Astrocyte (in vitro differentiated cells and primary cell): ENCODE results near the gene TSEN2. TPM values are rescaled to one million over a fixed set of nuclear protein-coding genes. Genes with fewer than 3 reads are reported as not detected.
A peak's percentile ranks its signal among the peaks of the same experiment; 100 is the strongest.

Experiments used
- DNase-seq: peaks from one replicate; pipeline ENCODE4 v3.0.0-alpha.2; 2010; ENCODE audit warnings: low read depth
- FAIRE-seq: peaks from 2 replicates; lab custom pipeline; 2011; peaks lifted over from hg19 to GRCh38; lab: Jason Lieb, UNC
- H2AFZ ChIP-seq: 2 replicates; pipeline ENCODE4 v1.6.0; 2012; ENCODE audit warnings: low read depth, low read length, inconsistent platforms
- H3K27ac ChIP-seq: 2 replicates; pipeline ENCODE4 v1.5.1; 2011; ENCODE audit warnings: low read depth, low read length, inconsistent platforms
- H3K27me3 ChIP-seq: 2 replicates; pipeline ENCODE4 v1.6.0; 2011; ENCODE audit warnings: low read length, inconsistent platforms; ENCODE audit not compliant: insufficient read depth
- H3K36me3 ChIP-seq: 2 replicates; pipeline ENCODE4 v1.5.1; 2011; ENCODE audit warnings: low read length, inconsistent platforms; ENCODE audit not compliant: insufficient read depth
- H3K4me1 ChIP-seq: 2 replicates; pipeline ENCODE4 v1.5.1; 2011; ENCODE audit warnings: low read length, inconsistent platforms; ENCODE audit not compliant: insufficient read depth
- H3K4me2 ChIP-seq: 2 replicates; pipeline ENCODE4 v1.6.0; 2012; ENCODE audit warnings: low read length, inconsistent platforms
- H3K4me3 ChIP-seq: 2 replicates; pipeline ENCODE4 v1.5.1; 2011; ENCODE audit warnings: low read depth, mild to moderate bottlenecking, low read length, inconsistent platforms; ENCODE audit not compliant: insufficient read depth
- H3K79me2 ChIP-seq: 2 replicates; pipeline ENCODE4 v1.6.0; 2012; ENCODE audit warnings: mild to moderate bottlenecking, low read length, inconsistent platforms; ENCODE audit not compliant: insufficient read depth
- H3K9ac ChIP-seq: 2 replicates; pipeline ENCODE4 v1.6.0; 2012; ENCODE audit warnings: mild to moderate bottlenecking, low read length, inconsistent platforms
- H3K9me3 ChIP-seq: 2 replicates; pipeline ENCODE4 v1.5.1; 2012; ENCODE audit warnings: low read depth, mild to moderate bottlenecking, low read length, inconsistent platforms; ENCODE audit not compliant: insufficient read depth
- H4K20me1 ChIP-seq: 2 replicates; pipeline ENCODE4 v1.6.0; 2012; ENCODE audit warnings: low read length, inconsistent platforms; ENCODE audit not compliant: insufficient read depth
- H3K27ac Mint-ChIP-seq: one replicate; pipeline ENCODE4 v1.8.0; 2021; ENCODE audit warnings: mild to moderate bottlenecking, mixed read lengths; ENCODE audit not compliant: unreplicated experiment
- H3K27me3 Mint-ChIP-seq: one replicate; pipeline ENCODE4 v1.8.0; 2021; ENCODE audit warnings: low read depth, mixed read lengths; ENCODE audit not compliant: unreplicated experiment
- H3K36me3 Mint-ChIP-seq: one replicate; pipeline ENCODE4 v1.8.0; 2021; ENCODE audit warnings: low read depth, mixed read lengths; ENCODE audit not compliant: unreplicated experiment
- H3K4me1 Mint-ChIP-seq: one replicate; pipeline ENCODE4 v1.8.0; 2021; ENCODE audit warnings: low read depth, mixed read lengths; ENCODE audit not compliant: unreplicated experiment
- H3K4me3 Mint-ChIP-seq: one replicate; pipeline ENCODE4 v1.8.0; 2021; ENCODE audit warnings: mild to moderate bottlenecking, moderate library complexity, mixed read lengths; ENCODE audit not compliant: unreplicated experiment
- H3K9me3 Mint-ChIP-seq: one replicate; pipeline ENCODE4 v1.8.0; 2021; ENCODE audit warnings: mild to moderate bottlenecking, mixed read lengths; ENCODE audit not compliant: unreplicated experiment
- EZH2 ChIP-seq: IDR thresholded peaks from 2 replicates; pipeline ENCODE4 v1.6.1; 2012; ENCODE audit warnings: mild to moderate bottlenecking, low read length, inconsistent platforms; ENCODE audit not compliant: insufficient read depth
- total RNA-seq: library from RNA; stranded (reverse); gene quantifications from 2 replicates; pipeline ENCODE4 v1.2.1, GENCODE V29; 2021
- TF ChIP-seq, protein P1 (sequence below): IDR thresholded peaks from 2 replicates; pipeline ENCODE4 v1.5.1; 2011; ENCODE audit warnings: low read depth, mild to moderate bottlenecking, inconsistent platforms, low read length, moderate library complexity; ENCODE audit not compliant: insufficient read depth

TSEN2 gene
- total RNA-seq, 1 donor from 2014 or later: 9.7 TPM

DNA sequence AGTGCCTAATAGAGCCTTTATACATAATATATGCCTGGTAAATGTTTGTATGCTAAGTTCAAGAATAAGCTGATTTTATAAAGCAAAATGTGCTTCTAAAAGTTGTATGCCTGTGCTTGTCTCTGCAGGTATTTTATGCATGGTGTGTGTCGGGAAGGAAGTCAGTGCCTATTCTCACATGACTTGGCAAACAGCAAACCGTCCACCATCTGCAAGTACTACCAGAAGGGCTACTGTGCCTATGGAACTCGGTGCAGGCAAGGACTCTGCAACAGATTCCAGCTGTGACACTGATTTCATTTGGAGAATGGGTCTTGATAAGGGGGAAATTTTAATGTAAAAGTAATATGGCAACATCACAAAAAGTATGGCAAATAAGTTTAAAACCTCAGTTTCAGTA, 84.5 kb downstream of the TSEN2 start:
- Mint-ChIP-seq H3K4me1 (peaks cover 17% of the 10 kb centered on the region), H3K27ac (no peak overlapping the region), H3K27me3 (no peaks in the 10 kb centered on the region), H3K4me3 (no peak overlapping the region), H3K9me3 (peaks cover 3% of the 10 kb centered on the region), H3K36me3 (peaks cover 25% of the 10 kb centered on the region)
- Histone ChIP-seq H3K4me1 (no peaks in the 10 kb centered on the region), H3K27ac (no peak overlapping the region), H3K9me3 (no peaks in the 10 kb centered on the region), H3K4me3 (no peak overlapping the region), H3K79me2 (peaks cover 64% of the 10 kb centered on the region), H3K27me3 (no peaks in the 10 kb centered on the region), H3K36me3 (peaks cover 28% of the 10 kb centered on the region), H3K4me2 (no peak overlapping the region), H4K20me1 (peaks cover 61% of the 10 kb centered on the region), H3K9ac (no peak overlapping the region), H2AFZ (no peak overlapping the region)
- FAIRE-seq (no peak), DNase-seq (no peak)
- TF ChIP-seq, protein P1, sequence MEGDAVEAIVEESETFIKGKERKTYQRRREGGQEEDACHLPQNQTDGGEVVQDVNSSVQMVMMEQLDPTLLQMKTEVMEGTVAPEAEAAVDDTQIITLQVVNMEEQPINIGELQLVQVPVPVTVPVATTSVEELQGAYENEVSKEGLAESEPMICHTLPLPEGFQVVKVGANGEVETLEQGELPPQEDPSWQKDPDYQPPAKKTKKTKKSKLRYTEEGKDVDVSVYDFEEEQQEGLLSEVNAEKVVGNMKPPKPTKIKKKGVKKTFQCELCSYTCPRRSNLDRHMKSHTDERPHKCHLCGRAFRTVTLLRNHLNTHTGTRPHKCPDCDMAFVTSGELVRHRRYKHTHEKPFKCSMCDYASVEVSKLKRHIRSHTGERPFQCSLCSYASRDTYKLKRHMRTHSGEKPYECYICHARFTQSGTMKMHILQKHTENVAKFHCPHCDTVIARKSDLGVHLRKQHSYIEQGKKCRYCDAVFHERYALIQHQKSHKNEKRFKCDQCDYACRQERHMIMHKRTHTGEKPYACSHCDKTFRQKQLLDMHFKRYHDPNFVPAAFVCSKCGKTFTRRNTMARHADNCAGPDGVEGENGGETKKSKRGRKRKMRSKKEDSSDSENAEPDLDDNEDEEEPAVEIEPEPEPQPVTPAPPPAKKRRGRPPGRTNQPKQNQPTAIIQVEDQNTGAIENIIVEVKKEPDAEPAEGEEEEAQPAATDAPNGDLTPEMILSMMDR: no peak
- no peak for TF ChIP-seq EZH2

DNA sequence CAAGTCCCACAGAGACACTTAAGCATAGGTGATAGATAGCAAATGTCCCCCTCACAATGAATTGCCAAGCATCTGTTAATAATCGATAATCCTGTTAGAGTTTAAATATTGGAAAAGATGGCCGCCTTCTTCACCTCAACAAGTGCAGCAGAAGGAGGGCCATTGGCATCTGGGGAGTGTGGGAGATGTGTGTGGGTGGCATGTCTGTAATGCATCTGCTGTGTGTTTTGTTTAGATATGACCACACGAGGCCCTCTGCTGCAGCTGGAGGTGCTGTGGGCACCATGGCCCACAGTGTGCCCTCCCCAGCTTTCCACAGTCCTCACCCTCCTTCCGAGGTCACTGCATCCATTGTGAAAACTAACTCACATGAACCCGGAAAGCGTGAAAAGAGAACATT, 85.6 kb downstream of the TSEN2 start:
- Mint-ChIP-seq H3K27ac (no peak overlapping the region), H3K36me3 (peaks cover 29% of the 10 kb centered on the region)
- FAIRE-seq: no peak

GRCh38 chr3:12571986-12572385, 87.7 kb downstream of the TSEN2 start:
- Mint-ChIP-seq H3K27me3 (no peaks in the 10 kb centered on the region), H3K4me1 (peaks cover 15% of the 10 kb centered on the region), H3K9me3 (peaks cover 3% of the 10 kb centered on the region), H3K27ac (peak overlapping the region; percentile 60), H3K36me3 (peaks cover 37% of the 10 kb centered on the region), H3K4me3 (peak overlapping the region; percentile 23)
- Histone ChIP-seq H4K20me1 (peaks cover 66% of the 10 kb centered on the region), H3K79me2 (peaks cover 44% of the 10 kb centered on the region), H3K4me3 (no peak overlapping the region), H3K9ac (no peak overlapping the region), H2AFZ (no peak overlapping the region), H3K36me3 (peaks cover 44% of the 10 kb centered on the region), H3K9me3 (no peaks in the 10 kb centered on the region), H3K4me1 (peaks cover 5% of the 10 kb centered on the region), H3K4me2 (no peak overlapping the region), H3K27me3 (no peaks in the 10 kb centered on the region), H3K27ac (no peak overlapping the region)
- TF ChIP-seq EZH2: no peak
- TF ChIP-seq, protein P1: no peak
- DNase-seq (no peak), FAIRE-seq (no peak)

More for the DNA sequence above, 85.6 kb downstream of the TSEN2 start:
- Histone ChIP-seq H3K4me3 (no peak overlapping the region), H3K36me3 (peaks cover 36% of the 10 kb centered on the region), H3K4me1 (no peaks in the 10 kb centered on the region), H3K4me2 (no peak overlapping the region), H3K27ac (no peak overlapping the region), H2AFZ (no peak overlapping the region), H3K9me3 (no peaks in the 10 kb centered on the region), H3K27me3 (no peaks in the 10 kb centered on the region), H3K79me2 (peaks cover 61% of the 10 kb centered on the region), H4K20me1 (peaks cover 67% of the 10 kb centered on the region), H3K9ac (no peak overlapping the region)
- no peak for DNase-seq
- TF ChIP-seq, protein P1: no peak
- TF ChIP-seq EZH2: no peak
- peaks cover 3% of the 10 kb centered on the region for H3K9me3 Mint-ChIP-seq
- no peak overlapping the region for H3K4me3 Mint-ChIP-seq
- peaks cover 17% of the 10 kb centered on the region for H3K4me1 Mint-ChIP-seq
- no peaks in the 10 kb centered on the region for H3K27me3 Mint-ChIP-seq
